Body of pancreas (tissue), 4 donors: ENCODE measurements around the gene EHMT1. TPM values are rescaled to one million over a fixed set of nuclear protein-coding genes. Genes with fewer than 3 reads are reported as not detected.

Source experiments
- ATAC-seq: fragments of 150-250 bp; one replicate; pipeline ENCODE4 v1.9.1; 2016
- DNase-seq, 4 donors: peaks; one replicate each; pipeline ENCODE4 v3.0.0-alpha.2; 2019
- H3K27ac ChIP-seq, 4 donors: fragments of 200-600 bp; sonication (generic); 1 replicate in 3 of 4; 2 replicates in 1 of 4; pipeline versions ENCODE4 v1.5.1 to v1.6.1; 2016 to 2019; ENCODE audit warnings: mild to moderate bottlenecking in 1 of 4, mixed read lengths in 1 of 4, moderate library complexity in 1 of 4
- H3K27me3 ChIP-seq, 2 donors: fragments of 200-600 bp; sonication (generic); one replicate each; pipeline ENCODE4 v1.6.0; 2016; ENCODE audit warnings: mild to moderate bottlenecking in 1 of 2
- H3K36me3 ChIP-seq, 2 donors: fragments of 200-600 bp; sonication (generic); replicated peaks in 1 of 2; 2 replicates each; pipeline ENCODE4 v1.5.1; 2016; ENCODE audit warnings: low read depth in 2 of 2; ENCODE audit not compliant: insufficient read depth in 1 of 2
- H3K4me1 ChIP-seq: fragments of 200-600 bp; sonication (generic); one replicate; pipeline ENCODE4 v1.6.0; 2016
- H3K4me3 ChIP-seq, 2 donors: fragments of 200-600 bp; sonication (generic); 1 replicate in 1 of 2; 2 replicates in 1 of 2; pipeline ENCODE4 v1.5.1; 2016 to 2019
- H3K9me3 ChIP-seq, 3 donors: fragments of 200-600 bp; sonication (generic); 1 replicate in 2 of 3; 2 replicates in 1 of 3; pipeline ENCODE4 v1.5.1; 2016
- POLR2A ChIP-seq, 3 donors: fragments of 450-650 bp; IDR thresholded peaks; one replicate each; pipeline ENCODE4 v1.6.1; 2016; ENCODE audit warnings: antibody characterized with exemption in 3 of 3, mild to moderate bottlenecking in 2 of 3
- WGBS, 2 donors: methylation state at CpG; one replicate each; pipeline ENCODE4 v1.1.5; 2017; 5-methylcytosine and 5-hydroxymethylcytosine counted together
- intact Hi-C: fragments of 100-400 bp; cut with DNase I; formaldehyde crosslinking; loops from one replicate; pipeline ENCODE4 v1.15.1; 2023
- total RNA-seq, 2 donors: library from RNA; depleted of rRNA; stranded (reverse); fragments of >200 nt; gene quantifications; one replicate each; pipeline ENCODE4 v1.1.0, GENCODE V29; 2016
- TF ChIP-seq, protein P1 (sequence below), 7 experiments: fragments of 450-650 bp in 4 of 7; fragments of 200-600 bp in 3 of 7; sonication (generic) in 3 of 7; IDR thresholded peaks; one replicate each; pipeline ENCODE4 v1.5.1; 2016 to 2019; ENCODE audit warnings: antibody characterized with exemption in 7 of 7

Gene EHMT1
- total RNA-seq, 2 donors from 2014 or later: 41.0 to 65.9 TPM

DNA sequence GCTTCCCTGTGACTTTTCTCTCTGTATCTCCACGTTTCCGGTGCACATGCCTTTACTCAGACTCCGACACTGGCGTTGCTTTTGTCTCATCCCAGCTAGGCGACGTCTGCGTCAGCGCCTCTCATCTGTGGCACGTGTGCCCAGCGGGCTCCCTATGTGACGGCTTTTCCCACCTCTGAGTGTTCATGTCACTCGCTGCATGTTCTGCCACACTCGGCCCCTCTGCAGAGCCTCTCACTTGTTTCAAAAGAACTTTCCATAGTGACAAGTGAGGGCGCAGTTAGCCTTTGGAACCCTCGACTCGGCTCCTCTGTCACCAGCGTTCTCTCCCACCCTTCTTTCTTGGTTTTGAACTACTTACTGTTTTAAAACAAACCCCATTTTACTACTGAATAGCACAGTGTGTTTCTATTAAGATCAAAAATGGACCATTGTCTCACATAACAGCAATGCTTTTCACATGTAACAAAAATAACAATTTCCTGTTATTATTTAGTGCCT is 145.4 kb downstream of the EHMT1 start:
- intact Hi-C loops: no loop called here
- WGBS, 2 donors: 91 to 93% methylated on average over 17 of the region's 17 CpGs
- H3K9me3 ChIP-seq: no peaks in the 10 kb centered on the region
- H3K4me1 ChIP-seq: no peaks in the 10 kb centered on the region
- no peak overlapping the region for H3K4me3 ChIP-seq
- H3K27me3 ChIP-seq: no peaks in the 10 kb centered on the region
- DNase-seq (no peak), ATAC-seq (no peak)
- peaks cover 0 to 7% of the 10 kb centered on the region in 2 donors for H3K36me3 ChIP-seq
- TF ChIP-seq, protein P1, sequence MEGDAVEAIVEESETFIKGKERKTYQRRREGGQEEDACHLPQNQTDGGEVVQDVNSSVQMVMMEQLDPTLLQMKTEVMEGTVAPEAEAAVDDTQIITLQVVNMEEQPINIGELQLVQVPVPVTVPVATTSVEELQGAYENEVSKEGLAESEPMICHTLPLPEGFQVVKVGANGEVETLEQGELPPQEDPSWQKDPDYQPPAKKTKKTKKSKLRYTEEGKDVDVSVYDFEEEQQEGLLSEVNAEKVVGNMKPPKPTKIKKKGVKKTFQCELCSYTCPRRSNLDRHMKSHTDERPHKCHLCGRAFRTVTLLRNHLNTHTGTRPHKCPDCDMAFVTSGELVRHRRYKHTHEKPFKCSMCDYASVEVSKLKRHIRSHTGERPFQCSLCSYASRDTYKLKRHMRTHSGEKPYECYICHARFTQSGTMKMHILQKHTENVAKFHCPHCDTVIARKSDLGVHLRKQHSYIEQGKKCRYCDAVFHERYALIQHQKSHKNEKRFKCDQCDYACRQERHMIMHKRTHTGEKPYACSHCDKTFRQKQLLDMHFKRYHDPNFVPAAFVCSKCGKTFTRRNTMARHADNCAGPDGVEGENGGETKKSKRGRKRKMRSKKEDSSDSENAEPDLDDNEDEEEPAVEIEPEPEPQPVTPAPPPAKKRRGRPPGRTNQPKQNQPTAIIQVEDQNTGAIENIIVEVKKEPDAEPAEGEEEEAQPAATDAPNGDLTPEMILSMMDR (IDR thresholded peaks at IDR 0.05): no peak
- TF ChIP-seq POLR2A (IDR thresholded peaks at IDR 0.05): no peak
- H3K27ac ChIP-seq: no peak overlapping the region

- Histone ChIP-seq H3K27me3 (no peaks in the 10 kb centered on the region), H3K36me3 (peaks cover 0 to 7% of the 10 kb centered on the region in 2 donors), H3K9me3 (no peaks in the 10 kb centered on the region), H3K27ac (no peak overlapping the region), H3K4me3 (no peak overlapping the region), H3K4me1 (no peaks in the 10 kb centered on the region)
- no peak for TF ChIP-seq POLR2A (IDR thresholded peaks at IDR 0.05)
- TF ChIP-seq, protein P1 (IDR thresholded peaks at IDR 0.05): no peak
- intact Hi-C loops: no loop called here
- ATAC-seq (no peak), DNase-seq (no peak)
- WGBS, 2 donors: 86 to 96% methylated on average over 13 of the region's 13 CpGs
These were observed 146.2 kb downstream of the EHMT1 start for GRCh38 chr9:137764981-137765380.

- Histone ChIP-seq H3K9me3 (no peaks in the 10 kb centered on the region), H3K27me3 (no peaks in the 10 kb centered on the region), H3K27ac (no peak overlapping the region), H3K4me1 (no peaks in the 10 kb centered on the region), H3K4me3 (no peak overlapping the region), H3K36me3 (peaks cover 0 to 7% of the 10 kb centered on the region in 2 donors)
- intact Hi-C loops: no loop called here
- TF ChIP-seq, protein P1 (IDR thresholded peaks at IDR 0.05): no peak
- TF ChIP-seq POLR2A (IDR thresholded peaks at IDR 0.05): no peak
- DNase-seq (no peak), ATAC-seq (no peak)
- 83 to 93% methylated on average over 9 to 13 of the region's 13 CpGs for WGBS, 2 donors
These were observed 146.7 kb downstream of the EHMT1 start for GRCh38 chr9:137765536-137765935.

DNA sequence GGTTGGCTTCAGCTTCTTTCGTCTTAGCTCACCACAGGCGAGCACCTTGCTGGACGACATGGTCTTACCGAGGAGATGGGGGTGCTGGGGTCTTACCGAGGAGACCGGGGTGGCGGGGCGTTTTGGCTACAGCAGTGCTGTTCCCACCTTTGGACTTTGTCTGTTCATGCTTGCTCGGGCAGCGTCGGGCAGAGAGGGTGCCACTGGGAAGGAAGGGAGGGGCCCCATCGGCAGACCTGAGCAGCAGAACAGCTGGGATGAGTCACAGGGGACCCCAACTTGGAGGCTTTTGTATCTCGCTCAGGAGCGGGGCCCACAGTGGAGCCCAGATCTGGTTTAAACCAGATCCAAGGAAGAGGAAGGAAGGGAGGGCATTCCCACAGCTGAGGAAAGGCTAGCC is 152.8 kb downstream of the EHMT1 start:
- H3K27me3 ChIP-seq: no peaks in the 10 kb centered on the region
- H3K4me3 ChIP-seq: no peak overlapping the region
- ATAC-seq: no peak
- no peak overlapping the region for H3K27ac ChIP-seq
- TF ChIP-seq POLR2A (IDR thresholded peaks at IDR 0.05): no peak
- TF ChIP-seq, protein P1 (IDR thresholded peaks at IDR 0.05): no peak
- intact Hi-C loops: no loop called here
- peaks cover 1 to 7% of the 10 kb centered on the region in 2 donors for H3K36me3 ChIP-seq
- H3K9me3 ChIP-seq: no peaks in the 10 kb centered on the region
- H3K4me1 ChIP-seq: no peaks in the 10 kb centered on the region
- WGBS, 2 donors: 80 to 93% methylated on average over 14 of the region's 14 CpGs
- DNase-seq: no peak

DNA sequence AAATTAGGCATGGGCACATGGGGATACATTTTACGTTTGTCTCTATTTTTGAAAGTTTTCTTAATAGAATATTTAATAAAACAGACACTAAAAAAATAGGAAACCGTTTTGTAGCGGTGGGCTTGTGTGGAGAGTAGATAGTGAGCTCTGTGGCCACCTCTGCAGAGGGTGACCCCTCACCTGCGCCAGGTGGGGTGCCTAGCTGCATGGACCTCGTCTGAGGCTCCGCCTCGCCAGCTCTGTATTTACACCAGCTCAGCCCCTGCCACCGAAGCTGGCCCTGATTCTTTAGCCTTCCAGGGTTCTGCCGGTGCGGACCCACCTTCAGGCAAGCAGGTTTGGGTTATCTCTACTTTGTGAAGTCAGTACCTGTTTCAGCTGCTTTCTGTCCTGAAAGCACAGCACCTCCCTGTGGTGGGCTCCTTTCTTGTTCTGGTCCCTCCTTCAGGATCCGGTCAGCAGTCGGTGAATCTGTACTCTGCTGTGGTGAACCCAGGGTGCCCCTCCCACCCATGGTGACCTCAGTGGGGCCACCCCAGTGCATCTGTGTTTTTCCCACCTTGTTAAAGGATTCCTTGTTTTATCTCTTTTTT is 153.6 kb downstream of the EHMT1 start:
- TF ChIP-seq POLR2A (IDR thresholded peaks at IDR 0.05): no peak
- TF ChIP-seq, protein P1 (IDR thresholded peaks at IDR 0.05): no peak
- no peaks in the 10 kb centered on the region for H3K27me3 ChIP-seq
- no peak for DNase-seq
- intact Hi-C loops: no loop called here
- no peaks in the 10 kb centered on the region for H3K9me3 ChIP-seq
- no peak overlapping the region for H3K27ac ChIP-seq
- H3K4me1 ChIP-seq: no peaks in the 10 kb centered on the region
- ATAC-seq: no peak
- peaks cover 3 to 6% of the 10 kb centered on the region in 2 donors for H3K36me3 ChIP-seq
- H3K4me3 ChIP-seq: no peak overlapping the region
- 79 to 88% methylated on average over 12 of the region's 12 CpGs for WGBS, 2 donors
